Endometrial microvascular endothelial cells (primary cell): ENCODE measurements around the gene TBC1D22A. TPM values are rescaled to one million over a fixed set of nuclear protein-coding genes. Genes with fewer than 3 reads are reported as not detected.

Experiments
- in situ Hi-C: cut with HindIII; loops from 2 replicates; pipeline ENCODE4 v1.10.0; 2017; ENCODE audit warnings: low sequenced_read_pairs, low pct_unique_long_range_greater_than_20kb; ENCODE audit errors: inconsistent ontology term
- total RNA-seq: library from RNA; depleted of rRNA; stranded (reverse); fragments of >200 nt; gene quantifications from one replicate; pipeline ENCODE4 v1.2.3, GENCODE V29; 2015; ENCODE audit errors: inconsistent ontology term

TBC1D22A gene
- total RNA-seq, 1 donor from 2014 or later, result 20.0 TPM

DNA sequence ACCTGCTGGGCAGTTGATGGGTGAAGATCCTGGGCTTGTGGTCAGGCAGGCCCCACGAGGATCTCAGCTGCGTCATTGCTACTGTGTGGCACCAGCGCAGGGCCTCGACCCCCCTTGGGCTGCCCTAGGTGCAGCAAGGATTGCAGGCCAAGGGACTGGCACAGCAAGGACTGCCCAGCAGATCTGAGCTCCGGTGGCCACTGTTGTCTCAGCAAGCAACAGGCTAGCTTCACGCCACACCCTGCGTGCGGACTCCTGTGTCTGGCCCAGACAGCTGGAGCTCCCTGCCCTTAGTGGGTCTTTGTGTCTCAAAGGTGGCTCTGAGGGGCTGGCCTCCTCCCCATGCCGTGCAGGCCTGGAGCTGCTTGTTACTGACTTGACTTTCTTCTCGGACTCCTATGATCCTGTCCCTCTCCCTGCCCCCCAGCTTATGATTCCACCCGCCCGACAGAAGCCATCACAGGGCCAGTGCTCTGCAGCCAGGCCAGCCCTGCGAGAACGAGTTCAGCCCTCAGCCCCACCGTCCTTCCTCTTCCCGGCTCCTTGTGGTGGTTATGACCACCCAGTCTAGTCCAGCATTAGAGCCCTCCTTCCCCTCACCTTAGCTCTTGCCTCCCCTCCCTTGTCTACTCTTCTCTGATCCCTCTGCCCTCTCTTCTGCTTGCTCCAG lies 295.6 kb downstream of the TBC1D22A start:
- in situ Hi-C loops, result no loop called here

DNA sequence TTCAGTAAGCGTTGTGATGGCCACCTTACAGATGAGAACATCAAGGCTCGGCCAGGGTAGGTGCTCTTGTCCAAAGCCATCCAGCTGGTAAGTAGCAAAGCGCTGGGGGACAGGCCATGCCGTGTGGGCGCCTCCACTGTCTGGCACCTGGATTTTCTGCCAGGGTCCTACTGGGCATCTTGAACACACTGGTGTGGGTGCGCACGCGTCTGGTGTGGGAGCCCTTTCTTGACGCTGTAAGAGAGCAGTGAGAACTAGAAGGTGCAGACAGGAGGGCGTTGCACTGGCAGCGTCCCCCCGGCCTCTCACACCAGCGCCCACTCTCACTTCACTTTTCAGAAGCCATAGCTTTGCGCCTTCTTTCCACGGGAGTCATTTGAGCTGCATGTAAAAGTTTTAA lies 296.6 kb downstream of the TBC1D22A start:
- in situ Hi-C loops, result no loop called here

DNA sequence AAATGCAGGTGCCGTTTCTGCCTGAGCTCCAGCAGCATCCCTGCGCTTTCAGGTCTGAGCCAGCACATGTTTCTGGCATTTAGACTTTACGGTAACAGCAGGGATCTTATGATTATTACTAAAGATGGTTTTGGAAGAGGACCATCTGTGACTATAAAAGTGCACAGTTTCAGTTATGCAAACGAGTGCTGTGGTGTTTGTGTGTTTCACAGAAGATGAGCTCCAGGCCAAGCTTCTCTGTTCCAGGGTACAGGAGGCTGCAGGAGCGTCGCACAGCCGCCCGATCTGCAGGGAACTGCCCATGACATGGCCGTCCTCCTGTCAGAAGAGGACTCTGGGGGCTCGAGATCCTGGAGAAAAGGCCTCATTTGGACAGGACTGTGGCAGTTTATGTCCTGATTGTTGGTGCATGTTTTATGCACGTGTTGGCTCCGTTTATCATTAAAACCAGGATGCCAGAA lies 297.3 kb downstream of the TBC1D22A start:
- in situ Hi-C loops, result no loop called here

GRCh38 chr22:47060718-47061117 lies 298.3 kb downstream of the TBC1D22A start:
- in situ Hi-C loops, result no loop called here

DNA sequence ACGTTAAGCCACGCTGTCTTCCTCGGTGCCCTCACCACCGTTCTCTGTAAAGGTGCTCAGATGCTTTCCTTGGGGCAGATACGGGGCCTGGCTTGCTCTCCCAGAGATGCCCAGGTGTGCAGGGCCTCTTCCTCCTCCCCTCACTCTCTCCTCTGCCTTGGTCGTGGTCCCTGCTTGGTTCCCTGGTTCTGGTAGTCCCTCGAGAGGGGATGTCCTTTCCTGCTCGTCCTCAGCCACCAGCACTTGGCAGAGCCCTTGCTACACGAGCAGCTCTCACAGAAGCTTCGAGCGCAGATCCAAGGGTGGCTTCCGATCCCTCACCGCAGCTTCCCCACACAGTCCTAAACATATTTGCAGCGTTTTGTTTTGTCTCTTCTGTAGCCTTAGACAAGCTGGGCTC lies 298.8 kb downstream of the TBC1D22A start:
- in situ Hi-C loops, result no loop called here

GRCh38 chr22:47062126-47062525 lies 299.7 kb downstream of the TBC1D22A start:
- in situ Hi-C loops, result no loop called here

GRCh38 chr22:47063071-47063509 lies 300.6 kb downstream of the TBC1D22A start:
- in situ Hi-C loops, result no loop called here

- in situ Hi-C loops, result no loop called here
Observed at GRCh38 chr22:47063606-47064005, 301.2 kb downstream of the TBC1D22A start.

DNA sequence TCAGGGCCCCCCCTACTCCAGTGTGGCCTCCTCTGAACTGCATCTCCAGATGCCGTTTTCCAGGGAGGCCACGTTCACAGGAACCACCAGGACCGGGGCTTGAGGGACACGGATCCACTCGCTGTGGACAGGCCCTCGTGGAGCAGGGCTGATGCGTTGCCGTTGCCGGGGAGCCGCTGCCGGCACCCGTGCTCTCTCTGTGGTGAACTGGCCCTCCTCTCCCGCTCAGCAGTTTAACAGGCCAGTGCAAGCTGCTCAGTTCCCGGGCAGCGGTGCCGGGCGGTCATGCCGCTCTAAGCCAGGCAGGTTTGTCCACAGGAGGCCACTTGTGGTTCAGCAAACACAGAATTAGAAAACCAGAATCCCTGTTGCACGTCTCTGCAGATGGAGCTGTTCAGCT lies 301.6 kb downstream of the TBC1D22A start:
- in situ Hi-C loops, result no loop called here

DNA sequence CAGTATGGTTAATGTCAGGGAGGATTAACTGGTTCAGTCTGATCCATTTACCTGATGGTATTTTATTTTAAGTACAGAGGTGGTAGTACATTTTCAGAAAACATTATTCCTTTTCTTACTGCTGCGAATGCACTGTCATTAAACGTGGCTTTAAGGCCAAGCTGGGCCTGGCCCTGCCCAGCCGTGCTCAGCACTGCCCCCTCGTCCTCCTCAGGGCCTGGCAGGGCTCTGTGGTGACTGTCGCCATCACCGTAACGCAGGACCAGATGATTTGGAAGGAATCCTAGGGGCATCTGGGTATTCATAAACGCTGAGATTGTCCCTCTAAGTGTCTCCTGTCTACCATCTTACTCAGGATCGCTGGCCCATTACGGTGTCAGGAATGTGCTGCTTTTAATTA lies 302.0 kb downstream of the TBC1D22A start:
- in situ Hi-C loops, result no loop called here

DNA sequence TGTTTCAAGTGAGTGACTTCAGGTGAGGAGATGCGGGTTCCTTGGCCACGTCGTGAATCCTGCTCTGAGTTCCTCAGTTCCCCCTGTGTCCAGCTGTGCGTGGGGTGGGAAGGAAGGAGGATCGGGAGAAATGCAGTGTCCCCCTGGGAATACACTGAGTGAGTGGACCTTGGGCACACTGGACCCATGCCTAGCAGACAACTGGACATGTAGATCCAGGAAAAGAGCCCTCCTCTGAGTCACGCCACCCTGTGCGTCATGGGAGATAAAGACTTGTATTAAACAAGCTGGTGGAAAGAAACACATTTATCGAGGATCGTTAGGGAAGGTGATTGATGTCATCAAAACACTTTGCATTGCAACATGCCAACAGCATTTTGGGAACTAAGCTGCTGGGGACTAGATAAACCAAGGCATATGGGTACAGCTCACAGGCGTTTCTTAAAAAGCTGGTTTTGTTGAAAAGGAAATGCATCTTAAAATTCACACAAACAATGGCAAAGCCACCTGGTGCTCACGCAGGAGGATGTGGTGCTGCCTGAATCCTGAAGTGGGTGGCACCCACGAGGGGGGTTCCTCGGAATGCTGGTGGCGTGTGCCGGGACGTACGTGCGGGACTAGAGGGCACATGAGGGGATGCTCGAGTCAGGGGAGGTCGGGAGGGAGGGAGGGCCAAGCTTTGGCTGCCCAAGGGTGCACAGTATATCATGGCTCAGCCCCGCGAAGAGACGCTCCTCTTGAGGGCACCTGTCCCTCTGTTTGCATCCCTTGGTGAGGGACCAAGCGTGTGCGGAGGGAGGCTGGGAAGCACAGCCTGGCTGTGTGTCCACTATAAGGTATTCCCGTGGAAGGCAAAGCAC lies 303.5 kb downstream of the TBC1D22A start:
- in situ Hi-C loops, result no loop called here

DNA sequence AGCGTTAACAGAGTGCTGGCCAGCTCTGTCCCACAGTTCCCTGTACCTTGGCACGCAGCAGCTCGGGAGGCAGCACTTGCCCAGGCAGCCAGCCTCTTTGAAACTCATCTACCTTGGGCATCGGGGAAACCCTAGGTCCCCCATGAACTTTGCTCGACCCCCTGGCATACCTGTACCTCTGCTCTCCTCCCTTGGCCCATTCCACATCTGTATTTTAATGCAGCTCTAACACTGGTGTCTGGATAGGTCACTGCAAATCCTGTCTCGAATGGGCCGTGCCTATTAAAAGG lies 304.1 kb downstream of the TBC1D22A start:
- in situ Hi-C loops, result no loop called here

DNA sequence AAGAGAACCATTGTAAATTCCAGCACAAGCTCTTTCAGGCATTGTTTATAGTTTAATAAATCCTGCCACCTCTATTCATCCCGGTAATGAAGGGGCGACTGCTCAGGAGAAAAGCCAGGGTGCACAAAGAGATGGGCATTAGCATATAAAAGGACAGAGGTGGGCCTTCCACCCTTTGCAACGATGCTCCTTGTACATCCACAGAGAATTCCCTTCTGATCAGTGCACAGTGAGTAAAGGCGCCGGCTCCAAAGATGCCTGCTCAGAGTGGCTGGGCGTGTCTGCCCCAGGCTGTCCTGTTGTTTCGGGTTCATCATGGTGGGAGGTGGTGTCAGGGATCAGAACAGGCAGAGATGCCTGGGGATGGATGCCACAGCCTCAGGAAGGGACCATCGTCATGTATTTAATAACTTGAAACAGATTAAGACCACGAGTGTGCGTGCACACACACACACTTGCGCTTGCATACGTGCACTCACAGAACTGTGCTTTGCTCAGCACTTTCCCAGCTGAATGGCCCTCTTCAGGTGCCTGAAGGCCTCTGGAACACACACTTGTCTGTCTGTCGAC lies 305.0 kb downstream of the TBC1D22A start:
- in situ Hi-C loops, result no loop called here

GRCh38 chr22:47067911-47068625 lies 305.6 kb downstream of the TBC1D22A start:
- in situ Hi-C loops, result no loop called here

- in situ Hi-C loops, result no loop called here
Observed at GRCh38 chr22:47068626-47068996, 306.2 kb downstream of the TBC1D22A start.

DNA sequence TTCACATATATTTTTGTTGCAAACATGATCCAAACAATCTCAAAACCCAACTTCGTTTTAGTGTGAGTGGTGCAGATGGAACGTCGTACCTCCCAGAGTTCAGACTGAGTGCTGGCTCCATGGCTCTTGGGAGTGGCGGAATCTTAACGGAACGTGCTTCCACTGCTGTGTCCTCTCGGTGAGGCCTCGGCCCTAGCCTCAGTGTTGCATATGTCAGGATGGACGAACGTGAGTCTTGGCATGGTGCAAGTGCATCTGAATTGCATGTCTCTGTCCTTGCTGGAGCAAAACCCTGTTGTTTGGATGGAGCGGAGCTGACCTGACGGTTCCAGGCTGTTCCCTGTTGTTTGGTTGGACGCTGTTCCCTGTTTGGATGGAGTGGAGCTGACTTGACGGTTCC lies 306.8 kb downstream of the TBC1D22A start:
- in situ Hi-C loops, result no loop called here

- in situ Hi-C loops, result no loop called here
Observed at GRCh38 chr22:47071078-47071806, 308.8 kb downstream of the TBC1D22A start.

- in situ Hi-C loops, result no loop called here
Observed at GRCh38 chr22:47071807-47072641, 309.6 kb downstream of the TBC1D22A start.
